PC-9 (cell line): ENCODE measurements around the gene ARHGEF7.

Experiments used
- EZH2 ChIP-seq: fragments of 200-600 bp; sonication (generic); IDR thresholded peaks from 2 replicates; pipeline ENCODE4 v1.8.0; 2017; ENCODE audit warnings: antibody characterized with exemption, low read depth
- TF ChIP-seq, protein P1 (sequence below): fragments of 200-600 bp; sonication (generic); conservative IDR thresholded peaks from 2 replicates; pipeline ENCODE4 v1.6.1; 2017; ENCODE audit warnings: mixed run types, antibody characterized with exemption, mild to moderate bottlenecking, moderate library complexity

GRCh38 chr13:111275995-111276618, 161.0 kb downstream of the ARHGEF7 start:
- TF ChIP-seq, protein P1, sequence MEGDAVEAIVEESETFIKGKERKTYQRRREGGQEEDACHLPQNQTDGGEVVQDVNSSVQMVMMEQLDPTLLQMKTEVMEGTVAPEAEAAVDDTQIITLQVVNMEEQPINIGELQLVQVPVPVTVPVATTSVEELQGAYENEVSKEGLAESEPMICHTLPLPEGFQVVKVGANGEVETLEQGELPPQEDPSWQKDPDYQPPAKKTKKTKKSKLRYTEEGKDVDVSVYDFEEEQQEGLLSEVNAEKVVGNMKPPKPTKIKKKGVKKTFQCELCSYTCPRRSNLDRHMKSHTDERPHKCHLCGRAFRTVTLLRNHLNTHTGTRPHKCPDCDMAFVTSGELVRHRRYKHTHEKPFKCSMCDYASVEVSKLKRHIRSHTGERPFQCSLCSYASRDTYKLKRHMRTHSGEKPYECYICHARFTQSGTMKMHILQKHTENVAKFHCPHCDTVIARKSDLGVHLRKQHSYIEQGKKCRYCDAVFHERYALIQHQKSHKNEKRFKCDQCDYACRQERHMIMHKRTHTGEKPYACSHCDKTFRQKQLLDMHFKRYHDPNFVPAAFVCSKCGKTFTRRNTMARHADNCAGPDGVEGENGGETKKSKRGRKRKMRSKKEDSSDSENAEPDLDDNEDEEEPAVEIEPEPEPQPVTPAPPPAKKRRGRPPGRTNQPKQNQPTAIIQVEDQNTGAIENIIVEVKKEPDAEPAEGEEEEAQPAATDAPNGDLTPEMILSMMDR = no peak
- TF ChIP-seq EZH2 = no peak
